CD4-positive, alpha-beta T cell treated with Interleukin-15 for 4 hours (primary cell): ENCODE results near the gene CHDH.

ENCODE experiments used
- DNase-seq: peaks from one replicate; pipeline ENCODE4 v3.0.0-alpha.2; 2020; ENCODE audit warnings: low spot score

The CHDH gene

GRCh38 chr3:53789459-53789858 is 56.8 kb downstream of the CHDH start:
- no peak for DNase-seq

- DNase-seq: no peak
Measured at GRCh38 chr3:53788038-53788437, 58.2 kb downstream of the CHDH start.

GRCh38 chr3:53787016-53787415 is 59.2 kb downstream of the CHDH start:
- no peak for DNase-seq

- no peak for DNase-seq
Measured at GRCh38 chr3:53780806-53781205, 65.4 kb downstream of the CHDH start.

- DNase-seq: no peak
Measured at GRCh38 chr3:53780171-53780570, 66.0 kb downstream of the CHDH start.

- DNase-seq: no peak
Measured at GRCh38 chr3:53778153-53778552, 68.1 kb downstream of the CHDH start.

- no peak for DNase-seq
Measured at GRCh38 chr3:53777468-53777867, 68.8 kb downstream of the CHDH start.

- no peak for DNase-seq
Measured at GRCh38 chr3:53776494-53777101, 69.6 kb downstream of the CHDH start.

GRCh38 chr3:53775834-53776251 is 70.4 kb downstream of the CHDH start:
- DNase-seq: no peak

GRCh38 chr3:53775018-53775417 is 71.2 kb downstream of the CHDH start:
- no peak for DNase-seq

- DNase-seq: no peak
Measured at GRCh38 chr3:53774414-53774813, 71.8 kb downstream of the CHDH start.

GRCh38 chr3:53773611-53774368 is 72.4 kb downstream of the CHDH start:
- DNase-seq: no peak

GRCh38 chr3:53773021-53773436 is 73.2 kb downstream of the CHDH start:
- DNase-seq: no peak

- DNase-seq: no peak
Measured at GRCh38 chr3:53772562-53772961, 73.7 kb downstream of the CHDH start.

GRCh38 chr3:53768478-53769459 is 77.5 kb downstream of the CHDH start:
- no peak for DNase-seq

- no peak for DNase-seq
Measured at GRCh38 chr3:53766706-53767105, 79.5 kb downstream of the CHDH start.

GRCh38 chr3:53765753-53766152 is 80.5 kb downstream of the CHDH start:
- no peak for DNase-seq

- DNase-seq: no peak
Measured at GRCh38 chr3:53764026-53764775, 82.0 kb downstream of the CHDH start.

- DNase-seq: no peak
Measured at GRCh38 chr3:53763353-53763752, 82.9 kb downstream of the CHDH start.
